Fibroblast of lung (primary cell): ENCODE data around the gene SPACA4.

ENCODE experiments used
- CTCF ChIP-seq, 2 donors: IDR thresholded peaks in 1 of 2; conservative IDR thresholded peaks in 1 of 2; 1 replicate in 1 of 2; 2 replicates in 1 of 2; pipeline ENCODE4 v1.5.1; 2011 to 2012; ENCODE audit warnings: low read length in 2 of 2, control low read depth in 1 of 2, inconsistent platforms in 1 of 2, low read depth in 1 of 2, mild to moderate bottlenecking in 1 of 2
- EZH2 ChIP-seq: IDR thresholded peaks from 2 replicates; pipeline ENCODE4 v1.5.1; 2012; ENCODE audit warnings: low read length, control low read depth, mild to moderate bottlenecking; ENCODE audit errors: missing control alignments

GRCh38 chr19:48635263-48635965, 28.9 kb downstream of the SPACA4 start:
- TF ChIP-seq CTCF (conservative IDR thresholded peaks at IDR 0.05 in 1 of 2, IDR thresholded peaks at IDR 0.05 in 1 of 2; ENCODE audit: low read depth in 1 of 2, low read length in 2 of 2) (no peak), EZH2 (no peak)
